CD4-positive, alpha-beta T cell (primary cell): ENCODE measurements around the gene ST3GAL5. TPM values are rescaled to one million over a fixed set of nuclear protein-coding genes. Genes with fewer than 3 reads are reported as not detected.

Source experiments
- ATAC-seq: fragments of 200-7000 bp; cut with Tn5 transposase; one replicate; pipeline ENCODE4 v1.10.0; 2022; ENCODE audit warnings: mild to moderate bottlenecking; ENCODE audit not compliant: poor library complexity
- CTCF ChIA-PET: fragments of 350-600 bp; sonication (Branson Sonifier 250); formaldehyde crosslinking; loops from one replicate; lab custom pipeline; 2021; ENCODE audit warnings: antibody characterized with exemption, inconsistent platforms; lab: Charles Lee
- POLR2A ChIA-PET: fragments of 350-600 bp; sonication (Branson Sonifier 250); formaldehyde crosslinking; loops from one replicate; lab custom pipeline; 2021; ENCODE audit warnings: antibody characterized with exemption, inconsistent platforms; lab: Charles Lee
- DNase-seq, 14 experiments: peaks; one replicate each; pipeline ENCODE4 v3.0.0-alpha.2; 2013 to 2020; ENCODE audit warnings: mixed read lengths in 2 of 14
- H3K27ac ChIP-seq, 2 donors: one replicate each; pipeline versions ENCODE4 v1.5.1 to v1.7.0; 2013; ENCODE audit warnings: low read length in 2 of 2, low read depth in 1 of 2, mild to moderate bottlenecking in 1 of 2
- H3K27me3 ChIP-seq, 2 experiments: 1 replicate in 1 of 2; 2 replicates in 1 of 2; pipeline versions ENCODE4 v1.6.1 to v1.7.0; 2013; ENCODE audit warnings: low read length in 2 of 2, control low read depth in 1 of 2, mild to moderate bottlenecking in 1 of 2, moderate library complexity in 1 of 2; ENCODE audit not compliant: insufficient read depth in 2 of 2, control insufficient read depth in 1 of 2
- H3K36me3 ChIP-seq: one replicate; pipeline ENCODE4 v1.6.1; 2013; ENCODE audit warnings: low read length, control low read depth; ENCODE audit not compliant: insufficient read depth
- H3K4me1 ChIP-seq: one replicate; pipeline ENCODE4 v1.6.1; 2013; ENCODE audit warnings: low read length, control low read depth; ENCODE audit not compliant: insufficient read depth
- H3K4me3 ChIP-seq: one replicate; pipeline ENCODE4 v1.5.1; 2013; ENCODE audit warnings: mild to moderate bottlenecking, low read length, moderate library complexity
- H3K9me3 ChIP-seq, 2 experiments: 1 replicate in 1 of 2; 2 replicates in 1 of 2; pipeline versions ENCODE4 v1.6.1 to v1.7.0; 2013; ENCODE audit warnings: low read length in 2 of 2, mild to moderate bottlenecking in 2 of 2, control low read depth in 1 of 2, moderate library complexity in 1 of 2; ENCODE audit not compliant: control insufficient read depth in 1 of 2, insufficient read depth in 1 of 2
- H3K27ac Mint-ChIP-seq: one replicate; pipeline ENCODE4 v1.8.0; 2020; ENCODE audit warnings: mixed read lengths
- H3K27me3 Mint-ChIP-seq: one replicate; pipeline ENCODE4 v1.8.0; 2021; ENCODE audit warnings: mixed read lengths
- H3K36me3 Mint-ChIP-seq: one replicate; pipeline ENCODE4 v1.8.0; 2021; ENCODE audit warnings: low read depth, mixed read lengths
- H3K4me1 Mint-ChIP-seq: one replicate; pipeline ENCODE4 v1.8.0; 2021; ENCODE audit warnings: low read depth, mixed read lengths
- H3K4me3 Mint-ChIP-seq: one replicate; pipeline ENCODE4 v1.8.0; 2020; ENCODE audit warnings: mild to moderate bottlenecking, mixed read lengths
- H3K9me3 Mint-ChIP-seq: one replicate; pipeline ENCODE4 v1.8.0; 2020; ENCODE audit warnings: mixed read lengths
- intact Hi-C, 2 experiments: fragments of 100-400 bp; cut with DNase I in 1 of 2; cut with micrococcal nuclease in 1 of 2; formaldehyde crosslinking; loops; one replicate each; pipeline versions ENCODE4 v1.15.1 to v1.9.0; 2023 to 2025; cut with DNase I, micrococcal nuclease
- total RNA-seq, 174 experiments: library from RNA in 2 of 174; stranded (reverse) in 2 of 174; gene quantifications; one replicate each; pipeline ENCODE4 v1.2.3 and lab custom pipeline; 2021 to 2026
- TF ChIP-seq, protein P1 (sequence below): fragments of 200-600 bp; IDR thresholded peaks from one replicate; pipeline ENCODE4 v1.8.0; 2022; ENCODE audit warnings: antibody characterized with exemption, mild to moderate bottlenecking

Gene ST3GAL5
- total RNA-seq, 2 experiments from 2014 or later = 76.7 to 77.8 TPM

- Mint-ChIP-seq H3K27ac (no peak overlapping the region), H3K4me1 (peaks cover 16% of the 10 kb centered on the region), H3K36me3 (no peaks in the 10 kb centered on the region), H3K9me3 (no peaks in the 10 kb centered on the region), H3K4me3 (no peak overlapping the region), H3K27me3 (no peaks in the 10 kb centered on the region)
- intact Hi-C loops = no loop called here
- CTCF ChIA-PET = no interaction called here
- Histone ChIP-seq H3K9me3 (no peaks in the 10 kb centered on the region), H3K4me3 (no peak overlapping the region), H3K4me1 (no peaks in the 10 kb centered on the region), H3K36me3 (no peaks in the 10 kb centered on the region), H3K27me3 (no peaks in the 10 kb centered on the region), H3K27ac (no peak overlapping the region)
- ATAC-seq (no peak), DNase-seq (no peak)
- TF ChIP-seq, protein P1, sequence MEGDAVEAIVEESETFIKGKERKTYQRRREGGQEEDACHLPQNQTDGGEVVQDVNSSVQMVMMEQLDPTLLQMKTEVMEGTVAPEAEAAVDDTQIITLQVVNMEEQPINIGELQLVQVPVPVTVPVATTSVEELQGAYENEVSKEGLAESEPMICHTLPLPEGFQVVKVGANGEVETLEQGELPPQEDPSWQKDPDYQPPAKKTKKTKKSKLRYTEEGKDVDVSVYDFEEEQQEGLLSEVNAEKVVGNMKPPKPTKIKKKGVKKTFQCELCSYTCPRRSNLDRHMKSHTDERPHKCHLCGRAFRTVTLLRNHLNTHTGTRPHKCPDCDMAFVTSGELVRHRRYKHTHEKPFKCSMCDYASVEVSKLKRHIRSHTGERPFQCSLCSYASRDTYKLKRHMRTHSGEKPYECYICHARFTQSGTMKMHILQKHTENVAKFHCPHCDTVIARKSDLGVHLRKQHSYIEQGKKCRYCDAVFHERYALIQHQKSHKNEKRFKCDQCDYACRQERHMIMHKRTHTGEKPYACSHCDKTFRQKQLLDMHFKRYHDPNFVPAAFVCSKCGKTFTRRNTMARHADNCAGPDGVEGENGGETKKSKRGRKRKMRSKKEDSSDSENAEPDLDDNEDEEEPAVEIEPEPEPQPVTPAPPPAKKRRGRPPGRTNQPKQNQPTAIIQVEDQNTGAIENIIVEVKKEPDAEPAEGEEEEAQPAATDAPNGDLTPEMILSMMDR = no peak
- POLR2A ChIA-PET = no interaction called here
Observed at GRCh38 chr2:85925216-85925671, 36.5 kb upstream of the ST3GAL5 start.

GRCh38 chr2:85924522-85924921, 35.7 kb upstream of the ST3GAL5 start:
- POLR2A ChIA-PET = no interaction called here
- Histone ChIP-seq H3K4me1 (no peaks in the 10 kb centered on the region), H3K4me3 (no peak overlapping the region), H3K27ac (no peak overlapping the region), H3K36me3 (no peaks in the 10 kb centered on the region), H3K27me3 (no peaks in the 10 kb centered on the region), H3K9me3 (no peaks in the 10 kb centered on the region)
- peaks cover 16% of the 10 kb centered on the region for H3K4me1 Mint-ChIP-seq
- H3K36me3 Mint-ChIP-seq = no peaks in the 10 kb centered on the region
- intact Hi-C loops = no loop called here
- H3K9me3 Mint-ChIP-seq = no peaks in the 10 kb centered on the region
- TF ChIP-seq, protein P1 = no peak
- DNase-seq (no peak), ATAC-seq (no peak)
- H3K27ac Mint-ChIP-seq = no peak overlapping the region
- H3K27me3 Mint-ChIP-seq = no peaks in the 10 kb centered on the region
- no peak overlapping the region for H3K4me3 Mint-ChIP-seq
- CTCF ChIA-PET = no interaction called here

DNA sequence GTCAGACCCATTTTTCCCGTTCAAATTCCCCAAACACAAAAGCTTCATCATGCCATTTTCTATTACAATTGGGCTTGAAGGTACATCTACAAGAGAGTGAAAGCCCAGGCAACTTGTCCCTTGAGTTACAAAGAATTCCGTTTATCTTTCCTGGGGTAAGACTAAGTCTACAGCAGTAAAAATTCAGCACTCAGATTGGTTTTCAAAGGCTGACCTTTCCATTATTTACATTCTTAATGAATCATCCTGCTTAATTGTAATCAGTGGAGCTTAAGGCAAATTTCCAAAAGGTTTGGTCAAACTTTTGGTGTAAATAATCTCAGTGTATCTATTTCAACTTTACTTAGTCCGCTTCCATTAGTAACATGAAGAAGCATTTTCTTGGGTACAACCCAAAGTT, 33.4 kb upstream of the ST3GAL5 start:
- Mint-ChIP-seq H3K27me3 (no peaks in the 10 kb centered on the region), H3K36me3 (no peaks in the 10 kb centered on the region), H3K9me3 (no peaks in the 10 kb centered on the region), H3K4me3 (no peak overlapping the region), H3K4me1 (peaks cover 6% of the 10 kb centered on the region), H3K27ac (no peak overlapping the region)
- TF ChIP-seq, protein P1 = no peak
- Histone ChIP-seq H3K4me3 (no peak overlapping the region), H3K4me1 (no peaks in the 10 kb centered on the region), H3K9me3 (no peaks in the 10 kb centered on the region), H3K36me3 (no peaks in the 10 kb centered on the region), H3K27me3 (no peaks in the 10 kb centered on the region), H3K27ac (no peak overlapping the region)
- POLR2A ChIA-PET = no interaction called here
- no peak for DNase-seq
- CTCF ChIA-PET = no interaction called here
- intact Hi-C loops = no loop called here
- no peak for ATAC-seq
